ENCODE results near the gene TFAP2A.

GRCh38 chr6:10351791-10352190 lies 63.1 kb downstream of the TFAP2A start:
- no peak for TF ChIP-seq EZH2phosphoT487 (IDR thresholded peaks at IDR 0.05; ENCODE audit: insufficient read depth, low read depth)
- TF ChIP-seq EZH2 (IDR thresholded peaks at IDR 0.05; ENCODE audit: insufficient read depth, poor library complexity, severe bottlenecking) = no peak

All from GM23248 (cell line).